ENCODE measurements around the gene ERI2. TPM values are rescaled to one million over a fixed set of nuclear protein-coding genes. Genes with fewer than 3 reads are reported as not detected.

ERI2 gene
- total and polyA plus RNA-seq, 2 of the 13 experiments (the other 11 are each of a cell fraction or from before 2014, with no cell fraction given), result 17.4 to 41.3 TPM

DNA sequence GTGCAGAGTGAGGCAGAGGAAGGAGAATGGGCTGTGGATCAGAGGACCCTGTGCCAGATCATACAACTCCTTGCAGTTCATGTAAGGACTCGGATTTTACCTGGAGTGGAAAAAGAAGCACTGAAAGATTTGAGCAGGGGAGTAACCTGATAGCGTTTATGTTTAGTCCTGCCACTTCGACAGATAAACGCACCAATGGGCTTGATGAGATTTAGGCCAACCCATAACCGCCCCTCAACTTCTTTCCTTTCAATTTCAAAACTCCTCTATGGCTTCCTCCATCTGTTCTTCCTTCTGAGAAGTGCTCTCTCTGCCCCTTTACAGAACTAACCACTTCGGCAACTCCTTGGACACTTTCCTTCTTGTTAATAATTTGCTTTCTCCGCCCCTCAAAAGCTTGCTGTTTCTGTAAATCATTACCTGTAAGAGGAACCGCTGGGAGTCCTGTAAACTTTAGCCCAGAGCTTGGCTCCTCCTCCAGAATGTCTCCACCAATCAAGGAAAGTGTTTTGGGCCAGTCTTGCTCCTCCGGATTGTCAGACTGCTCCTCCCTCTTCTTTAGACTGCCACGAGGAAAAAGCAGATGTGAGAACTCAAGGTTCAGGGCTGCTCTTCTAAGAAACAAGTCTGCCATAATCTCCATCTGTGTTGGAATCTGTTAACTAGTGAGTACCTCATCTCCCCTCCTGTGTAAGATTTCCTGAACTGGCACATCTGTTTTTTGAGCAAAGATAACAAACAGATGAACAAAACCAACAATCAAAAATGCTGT is 42.6 kb downstream of the ERI2 start, which contains the start of gene ACSM3 (continued):
- no peak for TF ChIP-seq ZNF775 (CRISPR knock-in tag; IDR thresholded peaks at IDR 0.05; ENCODE audit: borderline replicate concordance)
- TF ChIP-seq THYN1 (CRISPR knock-in tag; IDR thresholded peaks at IDR 0.05; ENCODE audit: borderline replicate concordance, low read depth), result no peak
- TF ChIP-seq PLRG1 (conservative IDR thresholded peaks at IDR 0.05), result no peak
- no peak for TF ChIP-seq CCAR2 (optimal IDR thresholded peaks at IDR 0.05; ENCODE audit: low read depth, low read length)
- no peak for TF ChIP-seq JDP2 (CRISPR knock-in tag; IDR thresholded peaks at IDR 0.05; ENCODE audit: borderline replicate concordance)
- TF ChIP-seq SMC3 (IDR thresholded peaks at IDR 0.05; ENCODE audit: low read length), result no peak
- TF ChIP-seq PPARG (CRISPR knock-in tag; conservative IDR thresholded peaks at IDR 0.05), result peak; percentile 93
- TF ChIP-seq, protein P1, sequence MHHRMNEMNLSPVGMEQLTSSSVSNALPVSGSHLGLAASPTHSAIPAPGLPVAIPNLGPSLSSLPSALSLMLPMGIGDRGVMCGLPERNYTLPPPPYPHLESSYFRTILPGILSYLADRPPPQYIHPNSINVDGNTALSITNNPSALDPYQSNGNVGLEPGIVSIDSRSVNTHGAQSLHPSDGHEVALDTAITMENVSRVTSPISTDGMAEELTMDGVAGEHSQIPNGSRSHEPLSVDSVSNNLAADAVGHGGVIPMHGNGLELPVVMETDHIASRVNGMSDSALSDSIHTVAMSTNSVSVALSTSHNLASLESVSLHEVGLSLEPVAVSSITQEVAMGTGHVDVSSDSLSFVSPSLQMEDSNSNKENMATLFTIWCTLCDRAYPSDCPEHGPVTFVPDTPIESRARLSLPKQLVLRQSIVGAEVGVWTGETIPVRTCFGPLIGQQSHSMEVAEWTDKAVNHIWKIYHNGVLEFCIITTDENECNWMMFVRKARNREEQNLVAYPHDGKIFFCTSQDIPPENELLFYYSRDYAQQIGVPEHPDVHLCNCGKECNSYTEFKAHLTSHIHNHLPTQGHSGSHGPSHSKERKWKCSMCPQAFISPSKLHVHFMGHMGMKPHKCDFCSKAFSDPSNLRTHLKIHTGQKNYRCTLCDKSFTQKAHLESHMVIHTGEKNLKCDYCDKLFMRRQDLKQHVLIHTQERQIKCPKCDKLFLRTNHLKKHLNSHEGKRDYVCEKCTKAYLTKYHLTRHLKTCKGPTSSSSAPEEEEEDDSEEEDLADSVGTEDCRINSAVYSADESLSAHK (CRISPR knock-in tag; IDR thresholded peaks at IDR 0.05; ENCODE audit: borderline replicate concordance), result peak; percentile 64; the same call in 1 of the 2 replicates
- TF ChIP-seq ZNF326 (CRISPR knock-in tag; IDR thresholded peaks at IDR 0.05; ENCODE audit: borderline replicate concordance), result no peak
- TF ChIP-seq SALL1 (CRISPR knock-in tag; IDR thresholded peaks at IDR 0.05), result no peak
- no peak for TF ChIP-seq ZIK1 (CRISPR knock-in tag; IDR thresholded peaks at IDR 0.05; ENCODE audit: borderline replicate concordance, low read depth)
- TF ChIP-seq ZNF446 (CRISPR knock-in tag; IDR thresholded peaks at IDR 0.05), result no peak
- TF ChIP-seq EED (CRISPR knock-in tag; IDR thresholded peaks at IDR 0.05), result no peak
- no peak for TF ChIP-seq ZNF430 (CRISPR knock-in tag; IDR thresholded peaks at IDR 0.05)
- TF ChIP-seq, protein P2, sequence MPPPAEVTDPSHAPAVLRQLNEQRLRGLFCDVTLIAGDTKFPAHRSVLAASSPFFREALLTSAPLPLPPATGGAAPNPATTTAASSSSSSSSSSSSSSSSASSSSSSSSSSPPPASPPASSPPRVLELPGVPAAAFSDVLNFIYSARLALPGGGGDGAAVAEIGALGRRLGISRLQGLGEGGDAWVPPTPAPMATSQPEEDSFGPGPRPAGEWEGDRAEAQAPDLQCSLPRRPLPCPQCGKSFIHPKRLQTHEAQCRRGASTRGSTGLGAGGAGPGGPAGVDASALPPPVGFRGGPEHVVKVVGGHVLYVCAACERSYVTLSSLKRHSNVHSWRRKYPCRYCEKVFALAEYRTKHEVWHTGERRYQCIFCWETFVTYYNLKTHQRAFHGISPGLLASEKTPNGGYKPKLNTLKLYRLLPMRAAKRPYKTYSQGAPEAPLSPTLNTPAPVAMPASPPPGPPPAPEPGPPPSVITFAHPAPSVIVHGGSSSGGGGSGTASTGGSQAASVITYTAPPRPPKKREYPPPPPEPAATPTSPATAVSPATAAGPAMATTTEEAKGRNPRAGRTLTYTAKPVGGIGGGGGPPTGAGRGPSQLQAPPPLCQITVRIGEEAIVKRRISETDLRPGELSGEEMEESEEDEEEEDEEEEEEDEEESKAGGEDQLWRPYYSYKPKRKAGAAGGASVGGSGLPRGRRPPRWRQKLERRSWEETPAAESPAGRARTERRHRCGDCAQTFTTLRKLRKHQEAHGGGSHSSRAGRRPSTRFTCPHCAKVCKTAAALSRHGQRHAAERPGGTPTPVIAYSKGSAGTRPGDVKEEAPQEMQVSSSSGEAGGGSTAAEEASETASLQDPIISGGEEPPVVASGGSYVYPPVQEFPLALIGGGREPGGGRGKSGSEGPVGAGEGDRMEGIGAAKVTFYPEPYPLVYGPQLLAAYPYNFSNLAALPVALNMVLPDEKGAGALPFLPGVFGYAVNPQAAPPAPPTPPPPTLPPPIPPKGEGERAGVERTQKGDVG (CRISPR knock-in tag; IDR thresholded peaks at IDR 0.05; ENCODE audit: borderline replicate concordance), result no peak
- TF ChIP-seq KLF11 (CRISPR knock-in tag; IDR thresholded peaks at IDR 0.05), result no peak
- TF ChIP-seq STAT6 (CRISPR knock-in tag; IDR thresholded peaks at IDR 0.05; ENCODE audit: borderline replicate concordance), result 0 out of 2 replicates have a peak, but pooled peaks have one; percentile 42
- no peak for TF ChIP-seq HOXA7 (CRISPR knock-in tag; IDR thresholded peaks at IDR 0.05)
- no peak for TF ChIP-seq TOPORS (CRISPR knock-in tag; IDR thresholded peaks at IDR 0.05)
- TF ChIP-seq, protein P3, sequence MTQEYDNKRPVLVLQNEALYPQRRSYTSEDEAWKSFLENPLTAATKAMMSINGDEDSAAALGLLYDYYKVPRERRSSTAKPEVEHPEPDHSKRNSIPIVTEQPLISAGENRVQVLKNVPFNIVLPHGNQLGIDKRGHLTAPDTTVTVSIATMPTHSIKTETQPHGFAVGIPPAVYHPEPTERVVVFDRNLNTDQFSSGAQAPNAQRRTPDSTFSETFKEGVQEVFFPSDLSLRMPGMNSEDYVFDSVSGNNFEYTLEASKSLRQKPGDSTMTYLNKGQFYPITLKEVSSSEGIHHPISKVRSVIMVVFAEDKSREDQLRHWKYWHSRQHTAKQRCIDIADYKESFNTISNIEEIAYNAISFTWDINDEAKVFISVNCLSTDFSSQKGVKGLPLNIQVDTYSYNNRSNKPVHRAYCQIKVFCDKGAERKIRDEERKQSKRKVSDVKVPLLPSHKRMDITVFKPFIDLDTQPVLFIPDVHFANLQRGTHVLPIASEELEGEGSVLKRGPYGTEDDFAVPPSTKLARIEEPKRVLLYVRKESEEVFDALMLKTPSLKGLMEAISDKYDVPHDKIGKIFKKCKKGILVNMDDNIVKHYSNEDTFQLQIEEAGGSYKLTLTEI (CRISPR knock-in tag; conservative IDR thresholded peaks at IDR 0.05), result no peak

Data from HepG2 (cell line).